Fibroblast of lung (primary cell): ENCODE data around the gene XYLT2.

Source experiments
- EZH2 ChIP-seq: IDR thresholded peaks from 2 replicates; pipeline ENCODE4 v1.5.1; 2012; ENCODE audit warnings: low read length, control low read depth, mild to moderate bottlenecking; ENCODE audit errors: missing control alignments
- TF ChIP-seq, protein P1 (sequence below), 2 donors: IDR thresholded peaks in 1 of 2; conservative IDR thresholded peaks in 1 of 2; 1 replicate in 1 of 2; 2 replicates in 1 of 2; pipeline ENCODE4 v1.5.1; 2011 to 2012; ENCODE audit warnings: low read length in 2 of 2, control low read depth in 1 of 2, inconsistent platforms in 1 of 2, low read depth in 1 of 2, mild to moderate bottlenecking in 1 of 2

- TF ChIP-seq, protein P1, sequence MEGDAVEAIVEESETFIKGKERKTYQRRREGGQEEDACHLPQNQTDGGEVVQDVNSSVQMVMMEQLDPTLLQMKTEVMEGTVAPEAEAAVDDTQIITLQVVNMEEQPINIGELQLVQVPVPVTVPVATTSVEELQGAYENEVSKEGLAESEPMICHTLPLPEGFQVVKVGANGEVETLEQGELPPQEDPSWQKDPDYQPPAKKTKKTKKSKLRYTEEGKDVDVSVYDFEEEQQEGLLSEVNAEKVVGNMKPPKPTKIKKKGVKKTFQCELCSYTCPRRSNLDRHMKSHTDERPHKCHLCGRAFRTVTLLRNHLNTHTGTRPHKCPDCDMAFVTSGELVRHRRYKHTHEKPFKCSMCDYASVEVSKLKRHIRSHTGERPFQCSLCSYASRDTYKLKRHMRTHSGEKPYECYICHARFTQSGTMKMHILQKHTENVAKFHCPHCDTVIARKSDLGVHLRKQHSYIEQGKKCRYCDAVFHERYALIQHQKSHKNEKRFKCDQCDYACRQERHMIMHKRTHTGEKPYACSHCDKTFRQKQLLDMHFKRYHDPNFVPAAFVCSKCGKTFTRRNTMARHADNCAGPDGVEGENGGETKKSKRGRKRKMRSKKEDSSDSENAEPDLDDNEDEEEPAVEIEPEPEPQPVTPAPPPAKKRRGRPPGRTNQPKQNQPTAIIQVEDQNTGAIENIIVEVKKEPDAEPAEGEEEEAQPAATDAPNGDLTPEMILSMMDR (conservative IDR thresholded peaks at IDR 0.05 in 1 of 2, IDR thresholded peaks at IDR 0.05 in 1 of 2; ENCODE audit: low read depth in 1 of 2, low read length in 2 of 2): no peak
- TF ChIP-seq EZH2: no peak
Observed at GRCh38 chr17:50352693-50353599, 7.0 kb downstream of the XYLT2 start.
